Activated T-helper 2 cell treated with anti-CD3 and anti-CD28 coated beads, Interferon-gamma antibody, Interleukin-2, Interleukin-4, amounts not matched to agents 10 μg/mL and 5 μg/mL and 100 μg/mL, durations not matched to agents 14 hours and 24 hours and 36 hours (primary cell): Measurements from ENCODE around the gene HTR2A. TPM values are rescaled to one million over a fixed set of nuclear protein-coding genes. Genes with fewer than 3 reads are reported as not detected.
"Not testable (repeated sequence)": the region's sequence is repeated elsewhere in the genome, so short reads cannot be mapped to it uniquely, and the experiment has no call there.

Experiments used
- DNase-seq: peaks from one replicate; pipeline ENCODE4 v3.0.0; 2021; ENCODE audit warnings: low spot score
- H3K27ac Mint-ChIP-seq: one replicate; pipeline ENCODE4 v1.8.0; 2021; ENCODE audit warnings: mixed read lengths
- H3K27me3 Mint-ChIP-seq: one replicate; pipeline ENCODE4 v1.8.0; 2021; ENCODE audit warnings: low read depth, mixed read lengths
- H3K36me3 Mint-ChIP-seq: one replicate; pipeline ENCODE4 v1.8.0; 2021; ENCODE audit warnings: low read depth, mixed read lengths
- H3K4me1 Mint-ChIP-seq: one replicate; pipeline ENCODE4 v1.8.0; 2021; ENCODE audit warnings: low read depth, mixed read lengths
- H3K4me3 Mint-ChIP-seq: one replicate; pipeline ENCODE4 v1.8.0; 2021; ENCODE audit warnings: low read depth, mild to moderate bottlenecking, moderate library complexity, mixed read lengths
- H3K9me3 Mint-ChIP-seq: one replicate; pipeline ENCODE4 v1.8.0; 2021; ENCODE audit warnings: mixed read lengths
- intact Hi-C: fragments of 100-400 bp; cut with micrococcal nuclease; formaldehyde crosslinking; loops from one replicate; pipeline ENCODE4 v1.15.1; 2023
- total RNA-seq: library from RNA; stranded (reverse); gene quantifications from 2 replicates; pipeline ENCODE4 v1.2.3, GENCODE V29; 2022

The HTR2A gene
- total RNA-seq, 1 donor from 2014 or later, result not detected

DNA sequence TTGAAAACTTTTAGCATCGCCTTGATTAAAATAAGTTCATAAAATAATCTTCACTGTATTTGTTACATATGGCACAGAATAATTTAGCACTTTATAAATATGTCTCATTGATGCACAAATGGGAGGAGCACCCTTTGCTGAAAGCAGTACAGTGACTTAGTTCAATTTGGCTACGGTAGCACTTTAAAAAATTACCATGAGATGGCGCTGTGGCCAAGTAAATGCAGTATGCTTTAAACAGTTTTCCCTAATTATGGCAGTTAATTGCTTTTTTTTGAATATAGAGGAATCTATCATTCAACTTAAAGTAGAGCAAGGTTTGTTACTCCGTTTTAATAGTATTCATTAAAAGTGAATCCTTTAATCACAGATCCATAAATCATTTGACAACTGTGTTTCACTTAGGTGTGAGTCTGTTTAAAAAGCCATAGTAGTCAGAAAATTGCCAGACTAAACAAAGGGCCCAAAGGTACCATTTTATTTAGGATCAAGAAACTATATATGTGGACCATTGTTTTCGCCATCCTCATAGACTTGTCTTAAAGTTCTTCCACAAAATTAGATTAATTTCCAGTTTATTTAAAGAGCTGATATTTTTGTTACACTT, 65.2 kb downstream of the HTR2A start:
- no peak for DNase-seq
- Mint-ChIP-seq H3K36me3 (no peaks in the 10 kb centered on the region), H3K4me3 (no peak overlapping the region), H3K9me3 (no peaks in the 10 kb centered on the region), H3K27ac (no peak overlapping the region), H3K27me3 (peaks cover 14% of the 10 kb centered on the region), H3K4me1 (no peaks in the 10 kb centered on the region)
- intact Hi-C loops, result loop anchor here (2.0 to 5.0 kb wide), 2 partner anchors 61 to 943 kb away; no protein-coding TSS in a partner anchor

GRCh38 chr13:46830405-46831005, 66.3 kb downstream of the HTR2A start:
- H3K9me3 Mint-ChIP-seq, result no peaks in the 10 kb centered on the region
- no peaks in the 10 kb centered on the region for H3K36me3 Mint-ChIP-seq
- intact Hi-C loops, result loop anchor here (2.0 to 5.0 kb wide), 2 partner anchors 62 to 944 kb away; no protein-coding TSS in a partner anchor
- no peak for DNase-seq
- peaks cover 14% of the 10 kb centered on the region for H3K27me3 Mint-ChIP-seq
- no peaks in the 10 kb centered on the region for H3K4me1 Mint-ChIP-seq
- no peak overlapping the region for H3K27ac Mint-ChIP-seq
- no peak overlapping the region for H3K4me3 Mint-ChIP-seq

GRCh38 chr13:46822551-46822950, 74.3 kb downstream of the HTR2A start:
- H3K9me3 Mint-ChIP-seq, result no peaks in the 10 kb centered on the region
- no peak for DNase-seq

GRCh38 chr13:46817838-46818476, 78.9 kb downstream of the HTR2A start:
- H3K36me3 Mint-ChIP-seq, result no peaks in the 10 kb centered on the region
- peaks cover 5% of the 10 kb centered on the region for H3K4me1 Mint-ChIP-seq
- intact Hi-C loops, result no loop called here
- DNase-seq, result no peak
- H3K27ac Mint-ChIP-seq, result no peak overlapping the region
- no peak overlapping the region for H3K4me3 Mint-ChIP-seq
- peaks cover 6% of the 10 kb centered on the region for H3K9me3 Mint-ChIP-seq
- H3K27me3 Mint-ChIP-seq, result peaks cover 29% of the 10 kb centered on the region

More at GRCh38 chr13:46822551-46822950, 74.3 kb downstream of the HTR2A start:
- no peak overlapping the region for H3K4me3 Mint-ChIP-seq
- H3K36me3 Mint-ChIP-seq, result no peaks in the 10 kb centered on the region
- intact Hi-C loops, result no loop called here
- H3K27me3 Mint-ChIP-seq, result peaks cover 22% of the 10 kb centered on the region
- H3K4me1 Mint-ChIP-seq, result peaks cover 5% of the 10 kb centered on the region
- H3K27ac Mint-ChIP-seq, result no peak overlapping the region

DNA sequence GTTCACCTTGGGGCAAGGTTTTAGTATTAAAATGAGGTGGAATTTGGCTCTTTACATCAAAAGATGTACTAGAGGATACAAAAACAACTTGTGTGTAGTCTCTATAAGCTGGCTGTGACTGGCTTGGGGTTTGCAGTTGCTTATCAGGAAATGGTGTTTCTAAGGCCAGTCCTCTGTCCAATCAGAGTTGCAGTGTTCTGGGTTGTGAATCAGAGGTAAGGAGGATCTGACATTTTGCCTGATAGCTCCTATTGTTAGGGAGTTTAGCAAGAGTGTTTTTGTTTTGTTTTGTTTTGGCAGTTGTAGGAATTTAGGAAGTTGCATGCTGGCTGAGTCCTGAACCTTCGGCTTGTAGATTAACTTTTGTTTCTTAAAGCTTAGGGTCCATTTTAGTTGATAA, 79.8 kb downstream of the HTR2A start:
- no peak overlapping the region for H3K4me3 Mint-ChIP-seq
- H3K36me3 Mint-ChIP-seq, result no peaks in the 10 kb centered on the region
- peaks cover 15% of the 10 kb centered on the region for H3K9me3 Mint-ChIP-seq
- DNase-seq, result no peak
- H3K27me3 Mint-ChIP-seq, result peaks cover 28% of the 10 kb centered on the region
- intact Hi-C loops, result no loop called here
- peaks cover 8% of the 10 kb centered on the region for H3K4me1 Mint-ChIP-seq
- no peak overlapping the region for H3K27ac Mint-ChIP-seq

DNA sequence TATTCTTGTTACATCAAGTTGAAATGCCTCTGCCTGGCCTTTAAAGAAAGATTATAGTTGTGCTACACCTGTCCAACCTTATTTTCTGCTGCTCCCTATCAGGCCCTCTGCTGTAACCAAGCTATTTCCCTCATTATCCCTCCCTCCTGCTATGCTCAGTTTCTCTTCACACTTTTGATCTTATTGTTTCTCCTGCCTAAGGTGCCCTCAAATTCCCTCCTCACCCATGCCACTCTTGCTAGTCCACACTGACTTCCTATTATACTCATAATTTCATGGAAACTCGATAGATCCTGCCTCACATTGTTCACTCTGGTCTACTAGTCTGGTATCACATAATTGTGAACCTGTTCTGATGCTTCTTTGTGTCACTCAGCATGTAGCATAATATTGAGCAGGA, 80.5 kb downstream of the HTR2A start:
- H3K4me1 Mint-ChIP-seq, result peaks cover 10% of the 10 kb centered on the region
- DNase-seq, result no peak
- H3K4me3 Mint-ChIP-seq, result no peak overlapping the region
- H3K9me3 Mint-ChIP-seq, result peaks cover 21% of the 10 kb centered on the region
- no peaks in the 10 kb centered on the region for H3K36me3 Mint-ChIP-seq
- no peak overlapping the region for H3K27ac Mint-ChIP-seq
- intact Hi-C loops, result no loop called here
- H3K27me3 Mint-ChIP-seq, result peaks cover 29% of the 10 kb centered on the region

GRCh38 chr13:46812301-46812797, 84.5 kb downstream of the HTR2A start:
- no peak overlapping the region for H3K27ac Mint-ChIP-seq
- H3K4me1 Mint-ChIP-seq, result peaks cover 6% of the 10 kb centered on the region
- no peak overlapping the region for H3K4me3 Mint-ChIP-seq
- H3K27me3 Mint-ChIP-seq, result peaks cover 19% of the 10 kb centered on the region
- H3K9me3 Mint-ChIP-seq, result peaks cover 21% of the 10 kb centered on the region
- intact Hi-C loops, result no loop called here
- DNase-seq, result no peak
- H3K36me3 Mint-ChIP-seq, result no peaks in the 10 kb centered on the region

- peaks cover 19% of the 10 kb centered on the region for H3K27me3 Mint-ChIP-seq
- peaks cover 21% of the 10 kb centered on the region for H3K9me3 Mint-ChIP-seq
- peaks cover 6% of the 10 kb centered on the region for H3K4me1 Mint-ChIP-seq
- H3K4me3 Mint-ChIP-seq, result no peak overlapping the region
- no peak overlapping the region for H3K27ac Mint-ChIP-seq
- DNase-seq, result no peak
- no peaks in the 10 kb centered on the region for H3K36me3 Mint-ChIP-seq
- intact Hi-C loops, result no loop called here
Observed at GRCh38 chr13:46810440-46810839, 86.4 kb downstream of the HTR2A start.

- H3K27ac Mint-ChIP-seq, H3K9me3 Mint-ChIP-seq, intact Hi-C loops, H3K4me3 Mint-ChIP-seq, H3K36me3 Mint-ChIP-seq, H3K4me1 Mint-ChIP-seq, DNase-seq: not testable (repeated sequence)
- peaks cover 16% of the 10 kb centered on the region for H3K27me3 Mint-ChIP-seq
Observed at GRCh38 chr13:46804921-46805320, 91.9 kb downstream of the HTR2A start.

GRCh38 chr13:46804391-46804815, 92.5 kb downstream of the HTR2A start:
- no peak for DNase-seq
- H3K4me1 Mint-ChIP-seq, result no peaks in the 10 kb centered on the region
- intact Hi-C loops, result no loop called here
- no peak overlapping the region for H3K4me3 Mint-ChIP-seq
- peaks cover 16% of the 10 kb centered on the region for H3K27me3 Mint-ChIP-seq
- H3K9me3 Mint-ChIP-seq, result no peaks in the 10 kb centered on the region
- no peak overlapping the region for H3K27ac Mint-ChIP-seq
- no peaks in the 10 kb centered on the region for H3K36me3 Mint-ChIP-seq

DNA sequence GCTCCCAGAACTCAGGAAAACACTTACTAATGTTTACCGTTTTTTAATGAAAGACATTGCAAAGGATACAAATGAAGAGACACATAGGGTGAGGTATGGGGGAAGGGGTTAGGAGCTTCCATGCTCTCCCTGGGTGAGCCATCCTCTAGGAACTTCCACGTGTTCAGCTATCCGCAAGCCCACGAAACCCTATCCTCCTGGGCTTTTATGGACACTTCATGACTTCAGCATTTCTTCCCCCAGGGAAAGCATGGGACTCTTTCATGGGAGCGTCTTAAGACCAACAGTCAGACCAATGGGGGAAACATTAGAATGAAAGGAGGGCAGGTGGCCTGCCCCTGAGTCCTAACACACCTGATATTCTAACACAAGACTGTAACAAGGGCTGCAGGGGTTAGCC, 93.3 kb downstream of the HTR2A start:
- Mint-ChIP-seq H3K4me3 (no peak overlapping the region), H3K36me3 (no peaks in the 10 kb centered on the region), H3K4me1 (no peaks in the 10 kb centered on the region), H3K27ac (no peak overlapping the region), H3K27me3 (peaks cover 16% of the 10 kb centered on the region), H3K9me3 (no peaks in the 10 kb centered on the region)
- DNase-seq, result no peak
- intact Hi-C loops, result no loop called here

- H3K27me3 Mint-ChIP-seq, result peaks cover 8% of the 10 kb centered on the region
- intact Hi-C loops, result no loop called here
- H3K4me3 Mint-ChIP-seq, result no peak overlapping the region
- peaks cover 9% of the 10 kb centered on the region for H3K4me1 Mint-ChIP-seq
- H3K27ac Mint-ChIP-seq, result no peak overlapping the region
- DNase-seq, result no peak
- no peaks in the 10 kb centered on the region for H3K36me3 Mint-ChIP-seq
- H3K9me3 Mint-ChIP-seq, result no peaks in the 10 kb centered on the region
Observed at GRCh38 chr13:46801858-46802257, 95.0 kb downstream of the HTR2A start.

GRCh38 chr13:46799139-46799538, 97.7 kb downstream of the HTR2A start:
- DNase-seq, result no peak
- H3K4me1 Mint-ChIP-seq, result peaks cover 23% of the 10 kb centered on the region
- peaks cover 4% of the 10 kb centered on the region for H3K27me3 Mint-ChIP-seq
- no peak overlapping the region for H3K4me3 Mint-ChIP-seq
- H3K36me3 Mint-ChIP-seq, result peaks cover 12% of the 10 kb centered on the region
- H3K27ac Mint-ChIP-seq, result no peak overlapping the region
- H3K9me3 Mint-ChIP-seq, result no peaks in the 10 kb centered on the region
- intact Hi-C loops, result no loop called here
